GM12801 (cell line): ENCODE results near the gene C6orf47.

Experiments used
- TF ChIP-seq, protein P1 (sequence below): IDR thresholded peaks from one replicate; pipeline ENCODE4 v1.5.1; 2011; ENCODE audit warnings: control low read depth; ENCODE audit not compliant: insufficient read length; ENCODE audit errors: extremely low read depth

C6orf47 gene

DNA sequence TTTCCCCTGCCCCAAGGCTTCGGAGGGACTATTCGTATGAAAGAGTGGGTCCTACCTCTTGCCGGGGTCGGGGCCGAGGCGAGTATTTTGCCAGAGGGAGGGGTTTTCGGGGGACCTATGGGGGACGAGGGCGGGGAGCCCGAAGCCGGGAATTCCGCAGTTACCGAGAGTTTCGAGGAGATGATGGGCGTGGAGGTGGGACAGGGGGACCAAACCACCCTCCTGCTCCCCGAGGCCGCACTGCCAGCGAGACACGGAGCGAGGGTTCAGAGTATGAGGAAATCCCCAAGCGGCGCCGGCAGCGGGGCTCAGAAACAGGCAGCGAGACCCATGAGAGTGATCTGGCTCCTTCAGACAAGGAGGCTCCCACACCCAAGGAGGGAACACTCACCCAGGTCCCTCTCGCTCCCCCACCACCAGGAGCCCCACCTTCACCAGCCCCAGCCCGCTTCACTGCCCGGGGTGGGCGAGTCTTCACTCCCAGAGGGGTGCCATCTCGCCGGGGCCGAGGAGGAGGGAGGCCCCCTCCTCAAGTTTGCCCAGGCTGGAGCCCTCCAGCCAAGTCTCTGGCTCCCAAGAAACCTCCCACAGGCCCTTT lies 28.8 kb downstream of the C6orf47 start:
- TF ChIP-seq, protein P1, sequence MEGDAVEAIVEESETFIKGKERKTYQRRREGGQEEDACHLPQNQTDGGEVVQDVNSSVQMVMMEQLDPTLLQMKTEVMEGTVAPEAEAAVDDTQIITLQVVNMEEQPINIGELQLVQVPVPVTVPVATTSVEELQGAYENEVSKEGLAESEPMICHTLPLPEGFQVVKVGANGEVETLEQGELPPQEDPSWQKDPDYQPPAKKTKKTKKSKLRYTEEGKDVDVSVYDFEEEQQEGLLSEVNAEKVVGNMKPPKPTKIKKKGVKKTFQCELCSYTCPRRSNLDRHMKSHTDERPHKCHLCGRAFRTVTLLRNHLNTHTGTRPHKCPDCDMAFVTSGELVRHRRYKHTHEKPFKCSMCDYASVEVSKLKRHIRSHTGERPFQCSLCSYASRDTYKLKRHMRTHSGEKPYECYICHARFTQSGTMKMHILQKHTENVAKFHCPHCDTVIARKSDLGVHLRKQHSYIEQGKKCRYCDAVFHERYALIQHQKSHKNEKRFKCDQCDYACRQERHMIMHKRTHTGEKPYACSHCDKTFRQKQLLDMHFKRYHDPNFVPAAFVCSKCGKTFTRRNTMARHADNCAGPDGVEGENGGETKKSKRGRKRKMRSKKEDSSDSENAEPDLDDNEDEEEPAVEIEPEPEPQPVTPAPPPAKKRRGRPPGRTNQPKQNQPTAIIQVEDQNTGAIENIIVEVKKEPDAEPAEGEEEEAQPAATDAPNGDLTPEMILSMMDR = no peak

DNA sequence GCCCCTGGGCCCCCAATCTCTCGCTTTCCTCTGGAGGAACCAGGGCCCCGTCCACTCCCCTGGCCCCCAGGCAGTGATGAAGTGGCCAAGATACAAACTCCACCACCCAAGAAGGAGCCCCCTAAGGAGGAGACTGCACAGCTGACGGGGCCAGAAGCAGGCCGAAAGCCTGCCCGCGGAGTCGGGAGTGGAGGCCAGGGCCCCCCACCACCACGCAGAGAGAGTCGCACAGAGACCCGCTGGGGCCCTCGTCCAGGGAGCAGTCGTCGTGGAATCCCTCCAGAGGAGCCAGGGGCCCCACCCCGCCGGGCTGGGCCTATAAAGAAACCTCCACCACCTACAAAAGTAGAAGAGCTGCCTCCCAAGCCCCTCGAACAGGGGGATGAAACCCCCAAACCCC lies 29.4 kb downstream of the C6orf47 start:
- TF ChIP-seq, protein P1 = no peak

DNA sequence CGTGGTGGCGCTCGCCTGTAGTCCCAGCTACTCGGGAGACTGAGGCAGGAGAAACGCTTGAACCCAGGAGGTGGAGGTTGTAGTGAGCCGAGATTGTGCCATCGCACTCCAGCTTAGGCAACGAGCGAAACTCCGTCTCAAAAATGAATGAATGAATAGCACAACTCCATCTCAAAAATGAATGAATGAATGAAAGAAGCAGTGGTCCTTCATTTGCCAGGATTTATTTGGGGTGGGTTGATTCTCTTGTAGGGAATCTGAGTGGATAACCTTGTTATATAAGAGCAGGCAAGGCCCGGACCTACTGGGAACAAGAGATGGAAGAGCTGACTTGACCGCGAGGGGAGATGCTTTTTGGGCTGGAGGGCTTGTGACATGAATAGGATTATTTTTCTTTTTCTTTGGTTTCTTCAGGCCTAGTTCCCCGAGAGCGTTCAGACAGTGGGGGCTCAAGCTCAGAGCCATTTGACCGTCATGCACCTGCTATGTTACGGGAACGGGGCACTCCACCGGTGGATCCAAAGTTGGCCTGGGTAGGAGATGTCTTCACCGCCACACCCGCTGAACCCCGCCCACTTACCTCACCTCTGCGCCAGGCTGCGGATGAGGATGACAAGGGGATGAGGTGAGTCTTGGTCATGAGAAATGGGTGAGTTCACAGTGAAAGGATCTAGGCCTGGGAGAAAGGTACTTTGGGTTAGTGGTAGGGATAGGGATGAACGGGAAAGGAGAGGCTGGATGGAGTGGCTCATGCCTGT lies 30.2 kb downstream of the C6orf47 start:
- TF ChIP-seq, protein P1 = no peak

DNA sequence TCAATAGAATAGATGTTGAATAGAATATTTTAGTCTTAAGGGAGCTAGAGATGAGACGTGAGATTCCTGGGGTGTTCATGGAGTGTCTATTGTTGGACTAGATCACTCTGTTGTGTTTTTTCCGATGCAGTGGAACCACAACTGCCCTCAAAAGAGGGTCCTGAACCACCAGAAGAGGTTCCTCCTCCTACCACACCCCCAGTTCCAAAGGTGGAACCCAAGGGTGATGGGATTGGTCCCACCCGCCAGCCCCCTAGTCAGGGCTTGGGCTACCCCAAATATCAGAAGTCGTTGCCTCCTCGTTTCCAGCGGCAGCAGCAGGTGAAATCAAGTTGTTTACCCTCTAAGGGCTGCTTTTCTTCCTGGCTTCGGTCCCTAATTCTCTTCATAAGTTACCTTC lies 31.6 kb downstream of the C6orf47 start:
- TF ChIP-seq, protein P1 = no peak

DNA sequence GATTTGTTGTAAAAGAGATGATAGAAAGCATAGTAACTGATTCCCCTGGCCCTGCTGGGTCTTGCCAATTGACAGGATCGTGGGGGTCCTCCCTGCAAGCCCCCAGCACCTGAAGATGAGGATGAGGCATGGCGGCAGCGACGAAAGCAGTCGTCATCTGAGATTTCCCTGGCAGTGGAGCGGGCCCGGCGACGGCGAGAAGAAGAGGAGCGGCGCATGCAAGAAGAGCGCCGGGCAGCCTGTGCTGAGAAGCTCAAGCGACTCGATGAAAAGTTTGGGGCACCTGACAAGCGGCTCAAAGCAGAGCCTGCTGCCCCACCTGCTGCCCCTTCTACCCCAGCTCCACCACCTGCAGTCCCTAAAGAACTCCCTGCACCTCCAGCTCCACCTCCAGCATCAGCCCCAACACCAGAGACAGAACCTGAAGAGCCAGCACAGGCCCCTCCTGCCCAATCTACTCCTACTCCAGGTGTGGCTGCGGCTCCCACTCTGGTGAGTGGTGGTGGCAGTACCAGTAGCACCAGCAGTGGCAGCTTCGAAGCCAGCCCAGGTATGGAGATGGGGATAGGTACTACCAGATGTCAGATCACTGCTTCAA lies 32.8 kb downstream of the C6orf47 start:
- TF ChIP-seq, protein P1 = no peak

DNA sequence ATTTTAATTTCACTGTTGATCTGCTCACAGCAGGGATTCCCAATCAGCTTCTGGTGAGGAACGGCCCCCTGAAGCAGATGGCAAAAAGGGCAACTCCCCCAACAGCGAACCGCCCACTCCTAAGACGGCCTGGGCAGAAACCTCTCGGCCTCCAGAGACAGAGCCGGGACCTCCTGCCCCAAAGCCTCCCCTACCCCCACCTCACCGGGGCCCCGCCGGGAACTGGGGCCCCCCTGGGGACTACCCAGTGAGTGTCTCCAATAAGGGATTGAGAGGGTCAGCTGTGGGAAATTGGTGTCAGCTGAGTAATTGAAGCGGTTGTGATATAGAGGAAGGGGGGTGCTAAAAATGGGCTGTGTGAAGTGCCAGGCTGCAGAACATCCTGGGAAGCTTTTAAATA lies 33.6 kb downstream of the C6orf47 start:
- TF ChIP-seq, protein P1 = no peak

DNA sequence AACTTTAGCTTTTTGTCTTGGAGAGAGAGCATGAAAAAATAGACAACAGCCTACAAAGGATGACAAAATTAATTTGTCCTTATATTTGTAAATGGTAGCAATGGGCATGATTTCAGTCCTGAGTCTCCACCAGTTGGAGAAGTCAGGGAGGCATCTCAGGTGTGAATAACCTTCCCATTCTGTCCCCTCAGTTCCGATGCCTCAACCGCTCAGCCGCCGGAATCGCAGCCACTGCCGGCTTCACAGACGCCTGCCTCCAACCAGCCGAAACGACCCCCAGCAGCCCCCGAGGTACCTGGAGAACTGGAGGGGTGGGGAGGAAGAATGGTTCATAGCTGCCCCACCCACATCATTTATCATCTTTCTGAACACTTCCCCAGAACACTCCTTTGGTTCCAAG lies 36.5 kb downstream of the C6orf47 start:
- TF ChIP-seq, protein P1 = no peak
